Sigmoid colon (tissue), 7 donors: ENCODE results near the gene EARS2. TPM values are rescaled to one million over a fixed set of nuclear protein-coding genes. Genes with fewer than 3 reads are reported as not detected.
A peak's percentile ranks its signal among the peaks of the same experiment; 100 is the strongest.

Source experiments
- DNase-seq: peaks from one replicate; pipeline ENCODE4 v3.0.0-alpha.2; 2019
- H3K27ac ChIP-seq, 4 donors: fragments of 200-600 bp; sonication (generic); one replicate each; pipeline ENCODE4 v1.5.1; 2016 to 2019; ENCODE audit warnings: mild to moderate bottlenecking in 1 of 4
- H3K27me3 ChIP-seq, 3 donors: fragments of 200-600 bp; sonication (generic); one replicate each; pipeline ENCODE4 v1.5.1; 2019; ENCODE audit warnings: mild to moderate bottlenecking in 1 of 3
- H3K36me3 ChIP-seq, 4 donors: fragments of 200-600 bp; sonication (generic); one replicate each; pipeline ENCODE4 v1.5.1; 2016 to 2019
- H3K4me1 ChIP-seq, 4 donors: fragments of 200-600 bp; sonication (generic); one replicate each; pipeline ENCODE4 v1.5.1; 2017 to 2019
- H3K4me3 ChIP-seq, 4 donors: fragments of 200-600 bp; sonication (generic); one replicate each; pipeline ENCODE4 v1.5.1; 2017 to 2019; ENCODE audit warnings: mild to moderate bottlenecking in 2 of 4, moderate library complexity in 1 of 4
- H3K9me3 ChIP-seq, 4 donors: fragments of 200-600 bp in 3 of 4; sonication (generic) in 3 of 4; one replicate each; pipeline versions ENCODE4 v1.5.1 to v1.6.1; 2013 to 2019
- EP300 ChIP-seq, 4 donors: sonication (generic); formaldehyde crosslinking; IDR thresholded peaks; one replicate each; pipeline ENCODE4 v1.6.1; 2017; ENCODE audit warnings: antibody characterized with exemption in 4 of 4
- POLR2A ChIP-seq, 2 donors: fragments of 450-650 bp; IDR thresholded peaks; one replicate each; pipeline ENCODE4 v1.6.1; 2016; ENCODE audit warnings: antibody characterized with exemption in 2 of 2, mild to moderate bottlenecking in 2 of 2, moderate library complexity in 2 of 2
- POLR2AphosphoS5 ChIP-seq, 4 donors: sonication (generic); formaldehyde crosslinking; IDR thresholded peaks; one replicate each; pipeline ENCODE4 v1.6.1; 2017; ENCODE audit warnings: antibody characterized with exemption in 4 of 4
- WGBS, 2 donors: extraction: QIAGEN DNeasy Blood & Tissue Kit; methylation state at CpG; one replicate each; pipeline ENCODE4 v1.1.7; 2013; 5-methylcytosine and 5-hydroxymethylcytosine counted together
- intact Hi-C: fragments of 100-400 bp; cut with DNase I; formaldehyde crosslinking; loops from one replicate; pipeline ENCODE4 v1.15.1; 2023
- polyA plus RNA-seq, 3 donors: library from polyadenylated mRNA; stranded (reverse); fragments of 200-250 nt; gene quantifications; one replicate each; pipeline ENCODE4 v1.2.3, GENCODE V29; 2013
- total RNA-seq, 4 donors: library from RNA; depleted of rRNA; stranded (reverse); fragments of >200 nt; gene quantifications; one replicate each; pipeline ENCODE4 v1.1.0, GENCODE V29; 2016
- TF ChIP-seq, protein P1 (sequence below), 4 experiments: fragments of 450-650 bp in 3 of 4; fragments of 200-600 bp in 1 of 4; IDR thresholded peaks; one replicate each; pipeline ENCODE4 v1.5.1; 2016 to 2019; ENCODE audit warnings: antibody characterized with exemption in 4 of 4, mild to moderate bottlenecking in 3 of 4, moderate library complexity in 2 of 4
- donor health status: healthy with polysubstance abuse.
- donor health status: Bipolar disorder and iron deficiency.
- donor health status: healthy.

Gene EARS2
- total and polyA plus RNA-seq, 7 donors, result 6.6 to 19.4 (median 8.2) TPM

DNA sequence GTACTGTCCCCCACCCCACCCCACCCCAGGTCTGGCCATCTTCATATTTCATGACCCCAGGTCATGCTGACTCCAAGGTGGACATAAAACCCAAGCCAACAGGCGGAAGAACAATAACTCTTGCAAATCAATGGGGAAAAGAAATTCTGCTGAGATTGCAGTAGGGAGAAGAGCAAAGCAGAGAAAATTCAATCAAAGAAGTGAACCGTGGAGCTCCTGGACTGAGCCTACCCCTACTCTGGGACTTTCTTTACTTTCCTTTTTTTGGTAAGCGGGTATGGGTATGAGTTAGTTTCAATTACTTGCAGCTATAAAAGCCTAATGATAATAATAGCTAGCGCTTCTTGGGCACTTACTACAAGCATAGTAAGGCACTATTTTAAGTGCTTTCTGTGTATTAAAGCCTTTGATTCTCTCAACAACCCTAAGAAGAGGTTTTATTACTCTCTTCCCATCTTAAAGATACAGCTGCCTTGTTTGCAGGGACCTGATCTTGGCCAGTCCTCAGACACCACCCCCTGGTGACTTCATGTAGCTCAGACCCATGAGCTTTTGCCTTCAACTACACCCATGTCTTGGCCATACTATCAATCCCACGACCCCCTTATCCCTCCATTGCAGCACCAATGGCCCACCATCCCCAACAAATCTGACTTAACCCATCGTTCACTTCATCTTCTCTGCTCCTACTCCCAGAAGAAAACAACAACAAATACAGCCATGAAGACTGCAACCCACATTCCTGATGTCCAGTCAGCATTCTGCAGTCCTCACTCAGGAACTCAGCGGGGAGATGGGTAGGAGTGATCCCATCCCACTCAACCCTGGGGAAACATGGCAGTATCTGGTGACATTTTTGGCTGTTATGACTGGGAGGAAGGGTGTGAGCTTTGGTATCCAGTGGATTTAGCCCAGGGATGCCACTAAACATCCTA lies 51.2 kb downstream of the EARS2 start:
- Histone ChIP-seq H3K27me3 (no peaks in the 10 kb centered on the region), H3K36me3 (no peaks in the 10 kb centered on the region), H3K4me1 (peaks cover 0 to 49% (median 40%) of the 10 kb centered on the region in 4 donors), H3K4me3 (no peak overlapping the region), H3K9me3 (no peaks in the 10 kb centered on the region), H3K27ac (peak overlapping the region in 3 of 4 donors; percentile 53 to 71 (median 68))
- WGBS, 2 donors, result 81 to 85% methylated on average over 7 of the region's 7 CpGs
- intact Hi-C loops, result loop anchor here (5.0 kb wide), 1 partner anchor 54 kb away; the partner anchor contains the start of gene COG7
- TF ChIP-seq POLR2AphosphoS5 (IDR thresholded peaks at IDR 0.05) (no peak), EP300 (IDR thresholded peaks at IDR 0.05) (no peak), POLR2A (IDR thresholded peaks at IDR 0.05) (no peak)
- TF ChIP-seq, protein P1, sequence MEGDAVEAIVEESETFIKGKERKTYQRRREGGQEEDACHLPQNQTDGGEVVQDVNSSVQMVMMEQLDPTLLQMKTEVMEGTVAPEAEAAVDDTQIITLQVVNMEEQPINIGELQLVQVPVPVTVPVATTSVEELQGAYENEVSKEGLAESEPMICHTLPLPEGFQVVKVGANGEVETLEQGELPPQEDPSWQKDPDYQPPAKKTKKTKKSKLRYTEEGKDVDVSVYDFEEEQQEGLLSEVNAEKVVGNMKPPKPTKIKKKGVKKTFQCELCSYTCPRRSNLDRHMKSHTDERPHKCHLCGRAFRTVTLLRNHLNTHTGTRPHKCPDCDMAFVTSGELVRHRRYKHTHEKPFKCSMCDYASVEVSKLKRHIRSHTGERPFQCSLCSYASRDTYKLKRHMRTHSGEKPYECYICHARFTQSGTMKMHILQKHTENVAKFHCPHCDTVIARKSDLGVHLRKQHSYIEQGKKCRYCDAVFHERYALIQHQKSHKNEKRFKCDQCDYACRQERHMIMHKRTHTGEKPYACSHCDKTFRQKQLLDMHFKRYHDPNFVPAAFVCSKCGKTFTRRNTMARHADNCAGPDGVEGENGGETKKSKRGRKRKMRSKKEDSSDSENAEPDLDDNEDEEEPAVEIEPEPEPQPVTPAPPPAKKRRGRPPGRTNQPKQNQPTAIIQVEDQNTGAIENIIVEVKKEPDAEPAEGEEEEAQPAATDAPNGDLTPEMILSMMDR (IDR thresholded peaks at IDR 0.05), result no peak
- DNase-seq, result no peak

DNA sequence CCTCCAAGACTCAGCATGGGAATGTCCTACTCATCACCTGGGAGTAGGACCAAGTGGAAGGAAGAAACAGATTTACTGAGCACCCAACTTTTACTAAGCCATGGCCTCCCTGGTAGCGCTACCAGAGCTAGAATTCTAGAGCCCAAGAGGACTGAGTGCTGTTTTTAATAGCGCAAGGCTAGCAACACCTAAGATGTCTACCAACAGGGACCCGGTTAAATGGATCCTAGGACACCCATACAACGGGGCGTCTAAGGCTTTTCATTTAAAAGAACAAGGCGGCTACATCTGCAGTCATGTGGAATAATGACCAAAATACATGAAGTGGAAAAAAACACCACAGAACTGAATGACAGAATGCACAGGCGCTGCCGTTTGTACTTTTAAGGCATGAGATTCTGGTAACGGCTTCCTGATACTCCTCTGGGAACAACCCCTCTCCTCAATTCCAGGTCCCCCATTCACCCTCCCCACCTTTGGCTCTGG lies 51.9 kb downstream of the EARS2 start:
- peaks cover 0 to 44% (median 40%) of the 10 kb centered on the region in 4 donors for H3K4me1 ChIP-seq

DNA sequence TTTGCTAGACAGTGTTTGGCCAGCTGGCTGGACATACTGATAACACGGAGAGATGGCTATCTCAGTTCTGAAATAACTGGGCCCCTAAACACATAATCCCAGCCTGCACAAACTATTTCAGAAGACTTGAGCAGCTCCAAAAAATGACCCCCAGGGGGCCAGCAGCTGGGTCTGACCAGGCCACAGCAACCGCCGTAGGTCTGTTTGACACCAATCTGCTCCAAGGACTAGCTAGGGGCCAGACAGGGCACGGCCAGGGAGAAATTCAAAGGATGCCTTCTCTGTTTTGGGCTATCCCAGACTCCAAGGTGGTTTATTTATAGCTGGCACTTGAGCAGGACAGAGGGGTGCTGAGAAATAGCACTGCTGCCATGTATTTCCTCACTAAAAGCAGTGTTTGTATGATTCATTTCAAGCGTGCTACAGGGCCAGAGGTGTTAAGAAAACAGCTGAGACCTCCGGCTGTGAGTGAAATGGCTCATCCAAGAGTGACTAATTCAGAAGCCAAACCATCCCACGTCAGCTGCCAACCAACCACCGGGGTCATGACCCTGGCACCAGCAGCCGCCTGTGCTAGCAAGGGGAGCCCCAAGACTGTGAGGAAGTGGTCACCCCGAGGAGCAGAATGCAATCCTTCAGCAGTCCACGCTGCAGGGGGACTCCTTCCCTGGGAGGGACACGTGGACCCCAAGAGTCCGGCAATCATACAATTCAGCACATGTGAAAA lies 52.5 kb downstream of the EARS2 start:
- no peak overlapping the region for H3K4me3 ChIP-seq
- TF ChIP-seq POLR2AphosphoS5 (IDR thresholded peaks at IDR 0.05) (no peak), EP300 (IDR thresholded peaks at IDR 0.05) (no peak), POLR2A (IDR thresholded peaks at IDR 0.05) (no peak)
- TF ChIP-seq, protein P1 (IDR thresholded peaks at IDR 0.05), result no peak
- DNase-seq, result peak; percentile 76
- H3K4me1 ChIP-seq, result peaks cover 0 to 46% (median 40%) of the 10 kb centered on the region in 4 donors
- no peaks in the 10 kb centered on the region for H3K36me3 ChIP-seq
- H3K27ac ChIP-seq, result peak overlapping the region; percentile 34 to 71 (median 60)
- no peaks in the 10 kb centered on the region for H3K27me3 ChIP-seq
- 64 to 75% methylated on average over 13 of the region's 13 CpGs for WGBS, 2 donors
- H3K9me3 ChIP-seq, result no peaks in the 10 kb centered on the region
- intact Hi-C loops, result loop anchor here (5.0 kb wide), 1 partner anchor 52 kb away; the partner anchor contains the start of gene COG7

More for the DNA sequence above, 51.9 kb downstream of the EARS2 start:
- no peaks in the 10 kb centered on the region for H3K9me3 ChIP-seq
- H3K36me3 ChIP-seq, result no peaks in the 10 kb centered on the region
- no peak overlapping the region for H3K4me3 ChIP-seq
- peak overlapping the region; percentile 34 to 71 (median 60) for H3K27ac ChIP-seq
- 82 to 92% methylated on average over 9 of the region's 9 CpGs for WGBS, 2 donors
- no peak for TF ChIP-seq POLR2A (IDR thresholded peaks at IDR 0.05)
- TF ChIP-seq, protein P1 (IDR thresholded peaks at IDR 0.05), result no peak
- no peak for TF ChIP-seq POLR2AphosphoS5 (IDR thresholded peaks at IDR 0.05)
- no peak for TF ChIP-seq EP300 (IDR thresholded peaks at IDR 0.05)
- no peaks in the 10 kb centered on the region for H3K27me3 ChIP-seq
- DNase-seq, result no peak
- intact Hi-C loops, result loop anchor here (5.0 kb wide), 1 partner anchor 53 kb away; the partner anchor contains the start of gene COG7

DNA sequence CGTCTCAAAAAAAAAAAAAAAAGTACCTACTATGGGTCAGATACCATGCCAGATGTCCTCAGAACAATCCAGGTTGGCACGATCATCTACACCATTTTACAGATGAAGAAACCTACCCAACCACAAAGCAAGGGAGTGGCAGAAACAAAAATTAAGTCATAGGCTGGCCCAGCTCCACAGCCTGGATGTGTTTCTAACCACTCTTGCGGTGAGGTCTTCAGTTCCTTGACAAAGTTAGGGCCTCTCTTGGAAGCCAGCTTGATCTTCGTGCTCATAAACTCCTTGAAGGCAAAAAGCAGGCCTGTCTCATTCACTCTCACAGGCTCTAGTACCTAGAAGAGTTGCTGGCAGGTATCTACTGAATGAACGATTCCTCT lies 53.1 kb downstream of the EARS2 start:
- 75 to 76% methylated on average over 5 of the region's 5 CpGs for WGBS, 2 donors

More for the DNA sequence above, 53.1 kb downstream of the EARS2 start:
- H3K4me3 ChIP-seq, result no peak overlapping the region
- peaks cover 0 to 45% (median 35%) of the 10 kb centered on the region in 4 donors for H3K4me1 ChIP-seq
- no peaks in the 10 kb centered on the region for H3K36me3 ChIP-seq
- intact Hi-C loops, result no loop called here
- no peaks in the 10 kb centered on the region for H3K9me3 ChIP-seq
- DNase-seq, result no peak
- TF ChIP-seq EP300 (IDR thresholded peaks at IDR 0.05), result no peak
- TF ChIP-seq, protein P1 (IDR thresholded peaks at IDR 0.05), result no peak
- TF ChIP-seq POLR2AphosphoS5 (IDR thresholded peaks at IDR 0.05), result no peak
- no peak for TF ChIP-seq POLR2A (IDR thresholded peaks at IDR 0.05)
- H3K27ac ChIP-seq, result peak overlapping the region; percentile 34 to 71 (median 60)
- no peaks in the 10 kb centered on the region for H3K27me3 ChIP-seq
